ENCODE data around the gene DNAI2. TPM values are rescaled to one million over a fixed set of nuclear protein-coding genes. Genes with fewer than 3 reads are reported as not detected.

Gene DNAI2
- total RNA-seq, 6 experiments from 2014 or later, result not detected

DNA sequence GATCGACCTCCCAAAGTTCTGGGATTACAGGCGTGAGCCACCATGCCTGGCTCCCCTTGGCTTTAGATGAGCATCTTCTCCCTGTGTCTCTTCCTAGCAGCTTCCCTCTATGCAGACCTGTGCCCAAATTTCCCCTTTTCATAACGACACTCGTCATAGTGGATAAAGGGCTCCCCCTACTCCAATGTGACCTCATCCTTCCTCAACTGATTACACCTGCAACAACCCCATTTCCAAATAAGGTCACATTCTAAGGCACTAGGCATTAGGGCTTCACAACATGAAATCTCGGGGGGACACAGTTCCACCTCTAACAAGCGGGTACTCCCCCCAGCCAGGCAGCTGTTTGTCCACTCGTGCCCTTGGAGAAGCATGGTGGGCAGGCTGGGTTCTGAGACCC is 62.3 kb downstream of the DNAI2 start:
- H3K9me3 ChIP-seq, result no peaks in the 10 kb centered on the region
- H3K27me3 ChIP-seq, result no peaks in the 10 kb centered on the region
- intact Hi-C loops (cut with DNase I), result no loop called here
- 52% methylated on average over 4 of the region's 7 CpGs for WGBS (ENCODE audit: insufficient coverage, low coverage, low lambda C conversion rate, missing lambda C conversion rate)
- H3K27ac ChIP-seq, result no peak overlapping the region
- ATAC-seq (no peak), DNase-seq (no peak)
- no peaks in the 10 kb centered on the region for H3K36me3 ChIP-seq
- no peaks in the 10 kb centered on the region for H3K4me1 ChIP-seq
- no peak overlapping the region for H3K4me3 ChIP-seq
- TF ChIP-seq POLR2A (IDR thresholded peaks at IDR 0.05) (no peak), CTCF (IDR thresholded peaks at IDR 0.05) (no peak)

DNA sequence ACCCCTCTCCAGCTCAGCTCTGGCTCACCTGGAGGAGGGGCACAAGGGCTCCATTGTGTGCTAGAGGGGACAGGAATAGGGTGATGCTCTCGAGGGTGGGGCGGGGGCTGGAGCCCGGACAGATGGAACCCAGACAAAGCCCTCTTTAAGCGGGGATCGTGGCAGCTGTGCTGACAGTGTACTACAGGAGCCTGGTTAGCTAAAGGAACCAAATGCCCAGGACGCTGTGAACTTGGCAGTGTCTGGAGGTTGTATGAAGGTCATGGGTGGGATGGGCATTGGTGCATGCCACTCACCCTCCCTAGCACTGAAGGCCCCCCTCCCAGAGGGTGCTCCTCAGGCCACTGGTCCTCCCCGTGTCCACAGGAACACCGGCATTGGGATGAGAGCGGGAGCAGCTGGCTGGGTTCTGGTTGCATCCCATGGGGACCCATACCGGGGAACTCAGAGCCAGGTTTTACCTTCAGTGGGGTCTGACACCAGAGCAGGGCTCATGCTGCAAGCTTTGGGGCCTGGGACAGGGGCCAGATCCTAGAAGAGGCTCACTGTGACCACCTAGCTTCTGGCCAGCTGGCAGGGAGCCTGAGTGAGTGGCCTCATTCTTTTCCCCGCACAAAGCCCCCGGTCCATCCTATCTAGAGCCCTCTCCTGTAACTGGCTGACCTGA is 63.9 kb downstream of the DNAI2 start:
- Histone ChIP-seq H3K27me3 (no peaks in the 10 kb centered on the region), H3K9me3 (no peaks in the 10 kb centered on the region), H3K27ac (no peak overlapping the region), H3K4me1 (no peaks in the 10 kb centered on the region), H3K4me3 (no peak overlapping the region), H3K36me3 (no peaks in the 10 kb centered on the region)
- ATAC-seq (no peak), DNase-seq (no peak)
- intact Hi-C loops (cut with DNase I), result no loop called here
- 40% methylated on average over 5 of the region's 12 CpGs for WGBS (ENCODE audit: insufficient coverage, low coverage, low lambda C conversion rate, missing lambda C conversion rate)
- TF ChIP-seq POLR2A (IDR thresholded peaks at IDR 0.05) (no peak), CTCF (IDR thresholded peaks at IDR 0.05) (no peak)

DNA sequence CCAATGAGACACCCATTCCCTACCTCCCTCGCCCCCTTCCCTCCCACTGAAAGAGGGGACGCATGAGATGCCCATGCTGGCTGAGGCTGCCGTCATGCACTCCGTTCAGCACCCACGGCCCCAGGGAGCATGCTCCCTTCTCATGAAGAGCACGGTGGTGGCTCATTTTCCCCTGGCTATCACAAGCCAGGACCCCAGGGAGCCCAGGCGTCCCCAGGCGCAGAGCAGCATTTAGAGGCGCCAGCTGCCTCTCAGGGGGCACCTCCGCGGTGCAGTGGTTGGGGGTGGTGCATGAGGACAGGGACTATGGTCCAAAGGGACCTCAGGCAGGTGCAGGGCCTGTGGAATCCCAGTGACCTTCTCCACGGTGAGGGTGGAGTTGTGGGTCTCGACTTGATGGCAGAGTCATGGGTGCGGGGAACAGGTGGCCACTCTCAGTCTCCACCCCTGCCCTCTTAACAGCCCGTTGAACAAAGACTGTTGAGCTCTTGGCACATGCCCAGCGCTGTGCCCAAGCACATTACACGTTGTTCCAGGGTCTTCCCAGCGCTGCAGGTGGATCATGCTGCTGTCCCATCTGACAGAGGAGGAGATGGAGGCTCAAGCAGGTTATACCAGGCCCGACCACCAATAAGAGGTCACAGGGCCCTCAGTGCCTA is 65.6 kb downstream of the DNAI2 start:
- WGBS (ENCODE audit: insufficient coverage, low coverage, low lambda C conversion rate, missing lambda C conversion rate), result 39% methylated on average over 2 of the region's 19 CpGs
- no peak for ATAC-seq
- TF ChIP-seq CTCF (IDR thresholded peaks at IDR 0.05), result no peak
- TF ChIP-seq POLR2A (IDR thresholded peaks at IDR 0.05), result no peak
- H3K9me3 ChIP-seq, result no peaks in the 10 kb centered on the region
- no peaks in the 10 kb centered on the region for H3K36me3 ChIP-seq
- DNase-seq, result no peak
- no peaks in the 10 kb centered on the region for H3K4me1 ChIP-seq
- H3K27me3 ChIP-seq, result no peaks in the 10 kb centered on the region
- H3K4me3 ChIP-seq, result no peak overlapping the region
- no peak overlapping the region for H3K27ac ChIP-seq
- intact Hi-C loops (cut with DNase I), result no loop called here

DNA sequence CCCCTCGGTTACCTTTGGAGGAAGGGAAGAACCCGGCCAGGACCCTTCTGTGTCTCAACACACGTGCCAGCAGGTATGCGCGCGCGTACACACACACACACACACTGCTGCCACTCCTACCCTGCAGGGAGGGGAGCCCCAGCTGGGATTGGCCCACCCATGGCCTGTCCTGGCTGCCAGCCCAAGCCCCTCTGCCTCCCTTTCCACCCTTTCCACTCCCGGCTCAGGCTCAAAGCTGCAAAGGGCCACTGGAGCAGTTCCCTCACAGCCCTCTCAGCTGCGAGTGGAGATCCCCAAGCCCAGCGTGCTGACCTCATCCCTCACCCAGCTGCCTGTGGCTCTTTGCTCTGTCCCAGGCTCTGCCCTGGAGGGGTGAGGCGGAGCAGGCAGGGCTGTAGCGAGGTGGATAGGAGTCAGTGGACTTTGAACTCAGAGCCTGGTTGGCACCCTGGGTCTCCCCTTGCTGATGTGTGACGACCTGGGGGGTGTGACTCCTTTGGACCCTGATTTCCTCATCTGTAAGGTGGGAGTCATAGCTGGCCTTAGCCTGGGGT is 66.5 kb downstream of the DNAI2 start:
- no CpG with 5 or more reads among the region's 13 CpGs for WGBS (ENCODE audit: insufficient coverage, low coverage, low lambda C conversion rate, missing lambda C conversion rate)
- Histone ChIP-seq H3K4me3 (no peak overlapping the region), H3K27me3 (no peaks in the 10 kb centered on the region), H3K4me1 (no peaks in the 10 kb centered on the region), H3K9me3 (no peaks in the 10 kb centered on the region), H3K36me3 (no peaks in the 10 kb centered on the region), H3K27ac (no peak overlapping the region)
- no peak for ATAC-seq
- TF ChIP-seq POLR2A (IDR thresholded peaks at IDR 0.05) (no peak), CTCF (IDR thresholded peaks at IDR 0.05) (no peak)
- DNase-seq, result no peak
- intact Hi-C loops (cut with DNase I), result no loop called here
